Measurements from ENCODE around the gene VWA5B1.
A peak's percentile ranks its signal among the peaks of the same experiment; 100 is the strongest.

The VWA5B1 gene

GRCh38 chr1:20366463-20367115 is 75.9 kb downstream of the VWA5B1 start:
- in situ Hi-C loops (cut with MboI; ENCODE audit: low pct_unique_long_range_greater_than_20kb, low sequenced_read_pairs, unreplicated experiment) = no loop called here
- TF ChIP-seq CTCF (IDR thresholded peaks at IDR 0.05; ENCODE audit: extremely low read depth, insufficient read depth, missing control alignments) = no peak

GRCh38 chr1:20367116-20367585 is 76.5 kb downstream of the VWA5B1 start:
- in situ Hi-C loops (cut with MboI; ENCODE audit: low pct_unique_long_range_greater_than_20kb, low sequenced_read_pairs, unreplicated experiment) = no loop called here
- peak; percentile 60 for DNase-seq (ENCODE audit: low spot score)

More at GRCh38 chr1:20366463-20367115, 75.9 kb downstream of the VWA5B1 start:
- DNase-seq (ENCODE audit: low spot score) = no peak

GRCh38 chr1:20367626-20368025 is 77.0 kb downstream of the VWA5B1 start:
- in situ Hi-C loops (cut with MboI; ENCODE audit: low pct_unique_long_range_greater_than_20kb, low sequenced_read_pairs, unreplicated experiment) = no loop called here
- no peak for DNase-seq (ENCODE audit: low spot score)
- TF ChIP-seq CTCF (IDR thresholded peaks at IDR 0.05; ENCODE audit: extremely low read depth, insufficient read depth, missing control alignments) = no peak

More at GRCh38 chr1:20367116-20367585, 76.5 kb downstream of the VWA5B1 start:
- TF ChIP-seq CTCF (IDR thresholded peaks at IDR 0.05; ENCODE audit: extremely low read depth, insufficient read depth, missing control alignments) = peak; percentile 33

- TF ChIP-seq CTCF (IDR thresholded peaks at IDR 0.05; ENCODE audit: extremely low read depth, insufficient read depth, missing control alignments) = no peak
- no peak for DNase-seq (ENCODE audit: low spot score)
Measured at GRCh38 chr1:20368866-20369470, 78.3 kb downstream of the VWA5B1 start.

GRCh38 chr1:20370698-20371097 is 80.0 kb downstream of the VWA5B1 start:
- TF ChIP-seq CTCF (IDR thresholded peaks at IDR 0.05; ENCODE audit: extremely low read depth, insufficient read depth, missing control alignments) = no peak
- DNase-seq (ENCODE audit: low spot score) = no peak
- in situ Hi-C loops (cut with MboI; ENCODE audit: low pct_unique_long_range_greater_than_20kb, low sequenced_read_pairs, unreplicated experiment) = no loop called here

More at GRCh38 chr1:20368866-20369470, 78.3 kb downstream of the VWA5B1 start:
- in situ Hi-C loops (cut with MboI; ENCODE audit: low pct_unique_long_range_greater_than_20kb, low sequenced_read_pairs, unreplicated experiment) = no loop called here

GRCh38 chr1:20371411-20371810 is 80.7 kb downstream of the VWA5B1 start:
- in situ Hi-C loops (cut with MboI; ENCODE audit: low pct_unique_long_range_greater_than_20kb, low sequenced_read_pairs, unreplicated experiment) = no loop called here
- DNase-seq (ENCODE audit: low spot score) = no peak
- TF ChIP-seq CTCF (IDR thresholded peaks at IDR 0.05; ENCODE audit: extremely low read depth, insufficient read depth, missing control alignments) = no peak
